NOMO-1 treated with DMSO at 0.1 percent for 48 hours (cell line): ENCODE data around the gene LRP10.
"Not testable (repeated sequence)": the region's sequence is repeated elsewhere in the genome, so short reads cannot be mapped to it uniquely, and the experiment has no call there.

Source experiments
- DNase-seq: peaks from one replicate; lab custom pipeline; 2025; ENCODE audit not compliant: unreplicated experiment; lab: John Stamatoyannopoulos, UW

LRP10 gene

GRCh38 chr14:22843123-22843925 is 28.2 kb upstream of the LRP10 start:
- DNase-seq, result no peak

GRCh38 chr14:22844221-22845102 is 27.1 kb upstream of the LRP10 start:
- DNase-seq, result no peak

GRCh38 chr14:22845103-22845394 is 26.5 kb upstream of the LRP10 start:
- no peak for DNase-seq

- DNase-seq, result no peak
Observed at GRCh38 chr14:22845821-22846625, 25.5 kb upstream of the LRP10 start.

GRCh38 chr14:22846811-22847307 is 24.7 kb upstream of the LRP10 start:
- DNase-seq, result no peak

- no peak for DNase-seq
Observed at GRCh38 chr14:22847661-22848341, 23.7 kb upstream of the LRP10 start.

GRCh38 chr14:22848351-22849164 is 23.0 kb upstream of the LRP10 start:
- DNase-seq, result no peak

- DNase-seq, result no peak
Observed at GRCh38 chr14:22849212-22849819, 22.2 kb upstream of the LRP10 start.

GRCh38 chr14:22850944-22851764 is 20.4 kb upstream of the LRP10 start:
- peak; percentile 60 for DNase-seq

GRCh38 chr14:22852178-22852577 is 19.4 kb upstream of the LRP10 start:
- DNase-seq, result not testable (repeated sequence)

GRCh38 chr14:22852599-22852939 is 19.0 kb upstream of the LRP10 start:
- no peak for DNase-seq

- DNase-seq, result peak; percentile 65
Observed at GRCh38 chr14:22852940-22853767, 18.4 kb upstream of the LRP10 start.

- not testable (repeated sequence) for DNase-seq
Observed at GRCh38 chr14:22854296-22854695, 17.2 kb upstream of the LRP10 start.

- DNase-seq, result no peak
Observed at GRCh38 chr14:22854963-22855724, 16.4 kb upstream of the LRP10 start.

- no peak for DNase-seq
Observed at GRCh38 chr14:22856428-22856827, 15.1 kb upstream of the LRP10 start.

- DNase-seq, result not testable (repeated sequence)
Observed at GRCh38 chr14:22860377-22860776, 11.2 kb upstream of the LRP10 start.

GRCh38 chr14:22861651-22862050 is 9.9 kb upstream of the LRP10 start:
- no peak for DNase-seq
